Dermis blood vessel endothelial cell (primary cell): ENCODE results near the gene CIRBP. TPM values are rescaled to one million over a fixed set of nuclear protein-coding genes. Genes with fewer than 3 reads are reported as not detected.
A peak's percentile ranks its signal among the peaks of the same experiment; 100 is the strongest.
"Not testable (repeated sequence)": the region's sequence is repeated elsewhere in the genome, so short reads cannot be mapped to it uniquely, and the experiment has no call there.

ENCODE experiments used
- DNase-seq: peaks from one replicate; pipeline ENCODE4 v3.0.0; 2010
- total RNA-seq: library from RNA; depleted of rRNA; stranded (reverse); fragments of >200 nt; gene quantifications from 2 replicates; pipeline ENCODE4 v1.2.3, GENCODE V29; 2014

CIRBP gene
- total RNA-seq, 1 donor from 2014 or later: 192 TPM

DNA sequence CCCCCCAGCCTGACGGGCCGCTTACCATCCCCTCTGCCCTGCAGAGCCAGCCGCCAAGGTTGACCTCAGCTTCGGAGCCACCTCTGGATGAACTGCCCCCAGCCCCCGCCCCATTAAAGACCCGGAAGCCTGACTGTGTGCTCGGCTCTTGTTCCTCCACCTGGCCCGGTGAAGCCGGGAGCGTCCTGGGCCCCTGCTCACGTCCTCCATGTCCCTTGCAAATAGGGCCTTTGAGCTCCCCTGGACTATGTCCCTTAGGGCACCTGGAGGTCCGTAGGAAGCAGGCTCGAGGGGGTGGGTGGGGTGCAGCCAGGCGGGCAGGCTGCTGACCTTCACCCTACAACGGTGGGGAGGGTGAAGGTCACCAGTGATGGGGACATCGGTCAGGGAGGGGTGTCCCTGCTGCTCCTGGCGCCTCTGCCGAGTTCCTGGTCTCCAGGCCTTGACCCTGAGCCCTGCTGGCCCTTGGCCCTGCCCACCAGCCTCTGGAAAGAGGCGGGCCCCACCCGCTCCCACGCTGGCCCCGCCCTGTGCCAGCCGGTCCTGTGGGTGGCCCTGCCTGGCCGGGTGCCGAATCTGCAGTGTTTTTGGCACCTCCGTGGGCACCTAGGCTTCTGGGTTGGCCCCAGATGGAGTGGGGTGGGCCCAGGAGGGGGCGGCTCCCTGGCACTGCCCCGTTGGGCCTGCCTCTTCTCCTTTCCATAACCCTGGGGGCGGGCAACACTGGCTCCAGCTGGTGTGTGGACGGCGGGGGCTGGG lies 24.3 kb upstream of the CIRBP start:
- DNase-seq: no peak

DNA sequence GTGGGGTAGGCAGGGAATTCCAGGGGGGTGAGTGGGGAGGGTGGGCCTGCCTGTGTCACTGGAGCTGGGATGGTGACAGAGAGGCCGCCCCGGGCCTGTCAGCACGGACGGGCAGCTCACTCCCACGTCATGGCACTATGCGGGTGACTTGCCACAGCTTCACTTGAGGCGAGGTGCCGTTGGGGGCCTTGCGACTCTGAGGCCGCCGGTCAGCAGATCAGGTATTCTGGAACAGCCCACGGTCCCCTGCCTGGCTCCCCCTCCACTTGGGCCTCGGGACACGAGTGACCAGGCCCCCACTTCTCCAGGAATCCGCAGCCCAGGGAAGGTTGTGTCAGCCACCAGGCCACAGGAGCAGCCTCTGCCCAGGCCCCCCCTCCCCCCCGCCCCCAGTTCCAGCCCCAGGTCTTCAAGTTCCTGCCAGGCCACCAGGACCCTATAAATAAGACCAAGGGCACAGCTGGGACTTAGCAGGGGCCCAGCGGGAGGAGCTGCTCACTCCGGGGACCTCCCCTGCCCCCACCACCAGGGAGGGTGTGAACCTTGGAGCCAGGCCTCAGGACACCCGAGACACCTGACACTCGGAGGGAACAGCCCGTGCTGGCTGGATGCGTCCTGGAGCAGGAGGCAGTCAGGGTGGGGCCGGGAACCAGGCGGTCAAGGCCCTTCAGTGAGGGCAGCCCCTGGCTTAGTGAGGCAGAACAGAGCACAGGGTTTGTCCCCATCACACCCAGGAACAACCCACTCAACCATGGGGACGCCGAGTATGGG lies 23.5 kb upstream of the CIRBP start:
- DNase-seq: no peak

DNA sequence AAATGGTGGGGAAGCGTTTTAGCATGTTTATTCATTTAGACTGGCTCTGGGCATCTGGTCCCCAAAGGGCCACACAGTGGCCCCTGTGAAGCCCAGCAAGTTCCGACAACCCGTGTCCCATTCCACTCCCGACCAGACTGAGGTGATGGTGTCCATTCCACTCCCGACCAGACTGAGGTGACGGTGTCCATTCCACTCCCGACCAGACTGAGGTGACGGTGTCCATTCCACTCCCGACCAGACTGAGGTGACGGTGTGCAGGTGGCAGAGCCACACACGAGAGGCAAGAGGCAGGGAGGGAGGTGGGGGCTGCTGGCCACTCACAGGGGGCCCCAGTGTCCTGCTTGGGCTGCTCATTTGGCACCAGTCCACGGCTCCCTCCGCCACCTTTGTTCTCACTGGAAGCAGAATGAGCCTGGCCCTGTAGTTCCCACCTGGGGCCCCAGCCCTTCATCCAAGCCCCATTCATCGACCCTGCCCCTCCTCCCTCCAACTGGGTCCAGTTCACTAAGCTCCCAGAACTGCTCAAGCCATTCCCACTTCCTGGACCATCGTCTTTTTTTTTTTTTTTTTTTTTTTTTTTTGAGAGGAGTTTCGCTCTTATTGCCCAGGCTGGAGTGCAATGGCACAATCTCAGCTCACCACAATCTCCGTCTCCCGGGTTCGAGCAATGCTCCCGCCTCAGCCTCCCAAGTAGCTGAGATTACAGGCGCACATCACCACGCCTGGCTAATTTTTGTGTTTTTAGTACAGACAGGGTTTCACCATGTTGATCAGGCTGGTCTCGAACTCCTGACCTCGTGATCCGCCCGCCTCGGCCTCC lies 22.7 kb upstream of the CIRBP start:
- not testable (repeated sequence) for DNase-seq

DNA sequence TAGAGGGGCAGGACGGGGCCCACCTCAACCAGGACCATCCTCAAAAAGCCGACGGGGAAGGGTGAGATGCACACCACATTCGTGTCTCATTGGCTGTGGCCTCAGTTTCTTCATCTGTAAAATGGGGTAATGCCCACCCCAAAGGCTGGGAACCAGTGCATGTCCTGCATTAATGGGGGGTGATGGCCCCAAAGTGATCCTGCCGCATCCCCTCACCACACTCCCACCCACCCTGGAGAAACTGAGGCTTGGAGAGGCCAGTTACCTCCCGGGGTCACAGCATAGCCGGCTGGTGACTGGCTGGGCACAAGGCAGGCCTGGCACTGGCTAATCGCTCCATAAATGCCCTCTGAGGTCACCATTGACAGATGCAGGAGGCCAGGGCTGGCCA lies 21.4 kb upstream of the CIRBP start:
- DNase-seq: no peak

DNA sequence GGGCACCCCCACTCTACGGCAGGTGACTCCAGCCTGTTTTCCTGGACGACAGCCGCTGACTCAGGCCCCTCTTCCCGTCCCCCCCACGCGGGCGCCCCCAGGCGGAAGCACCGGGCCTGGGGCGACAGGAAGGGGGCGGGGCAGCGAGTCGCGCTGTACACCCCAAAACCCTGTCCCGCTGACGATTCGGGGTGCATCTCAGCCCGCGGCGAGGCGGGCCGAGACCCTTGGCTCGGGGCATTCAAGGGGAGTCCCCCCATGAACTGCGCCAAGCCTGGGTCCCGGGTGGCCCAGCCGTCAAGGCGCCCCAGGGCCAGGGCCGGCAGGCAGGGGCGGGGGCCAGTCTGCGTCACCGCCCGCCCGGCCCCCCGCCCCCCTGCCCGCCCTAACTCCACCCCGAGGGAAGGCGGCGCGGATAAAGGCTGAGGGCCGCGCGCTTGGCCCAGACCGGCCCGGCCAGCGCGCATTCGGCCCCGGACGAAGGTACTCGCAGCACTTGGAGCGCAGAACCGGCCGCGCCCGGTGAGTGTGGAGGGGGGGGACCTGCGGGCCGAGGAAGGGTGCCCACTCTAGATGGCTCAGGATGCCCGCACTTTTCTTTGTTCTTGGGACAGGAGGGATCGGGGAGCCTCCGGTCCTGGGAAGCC lies 20.9 kb upstream of the CIRBP start, which contains the start of gene MIDN:
MIDN (plus strand) TSS at position 445 of the 647 bp plus-strand sequence. CDS start 1,714 bp downstream, outside the sequence.
- DNase-seq: peak; percentile 95

DNA sequence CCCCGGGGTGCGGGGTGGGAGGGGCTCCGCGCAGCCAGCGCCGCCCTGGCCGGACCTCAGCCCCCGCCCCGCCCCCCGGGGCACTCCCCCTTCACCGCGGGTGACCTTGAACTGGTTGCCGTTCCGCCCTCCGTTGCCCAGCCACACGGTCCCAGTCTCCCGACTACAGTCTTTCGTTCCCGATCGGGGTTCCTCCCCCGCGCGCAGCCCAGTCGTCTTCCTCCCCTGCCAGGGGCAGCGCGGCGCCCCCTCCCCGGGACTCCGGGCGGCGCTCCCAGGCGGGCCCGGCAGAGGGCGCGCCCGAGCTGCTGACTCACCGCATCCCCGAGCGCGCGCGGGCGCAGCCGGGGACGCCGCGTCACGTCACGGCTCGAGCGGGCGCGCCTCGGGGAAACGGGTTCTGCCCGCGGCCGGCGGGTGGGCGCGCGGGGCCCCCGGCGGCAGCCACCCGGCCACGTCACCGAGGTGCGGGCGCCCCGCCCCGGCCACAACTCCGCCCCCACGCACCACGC lies 20.3 kb upstream of the CIRBP start:
- DNase-seq: peak; percentile 82

DNA sequence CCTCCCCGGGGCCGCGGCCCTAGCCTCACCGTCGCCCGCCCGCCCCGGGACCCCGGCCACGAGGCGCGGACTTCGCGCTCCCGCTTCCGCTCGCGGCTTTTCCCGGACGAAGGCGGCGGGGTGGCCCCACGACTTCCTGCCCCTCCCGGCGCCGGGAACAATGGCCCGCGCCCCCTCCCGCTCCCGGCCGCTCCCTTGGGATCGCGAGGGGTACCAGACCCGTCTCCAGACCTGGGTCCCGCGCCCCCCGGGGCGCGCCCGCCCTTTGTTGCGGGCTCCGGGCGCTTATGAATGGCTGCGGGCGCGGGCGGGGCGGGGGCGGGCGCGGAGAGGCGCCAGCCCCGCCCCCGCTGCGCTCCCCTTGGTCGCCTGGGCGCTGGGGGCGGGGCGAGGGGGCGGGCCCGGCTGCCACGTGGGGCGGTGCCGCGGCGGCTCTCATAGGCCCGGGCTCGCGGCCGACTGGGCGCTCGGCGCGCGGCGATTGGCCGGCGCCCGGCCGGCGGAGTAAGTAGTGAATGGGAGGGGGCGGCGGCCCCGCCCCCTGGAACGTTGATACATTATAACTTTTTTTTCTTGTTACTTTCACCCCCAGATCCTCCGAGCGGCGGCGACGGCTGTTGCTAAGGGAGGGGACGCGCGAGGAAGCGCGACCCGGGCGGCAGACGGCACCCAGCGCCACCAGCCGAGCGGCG lies 19.7 kb upstream of the CIRBP start:
- DNase-seq: peak; percentile 96

DNA sequence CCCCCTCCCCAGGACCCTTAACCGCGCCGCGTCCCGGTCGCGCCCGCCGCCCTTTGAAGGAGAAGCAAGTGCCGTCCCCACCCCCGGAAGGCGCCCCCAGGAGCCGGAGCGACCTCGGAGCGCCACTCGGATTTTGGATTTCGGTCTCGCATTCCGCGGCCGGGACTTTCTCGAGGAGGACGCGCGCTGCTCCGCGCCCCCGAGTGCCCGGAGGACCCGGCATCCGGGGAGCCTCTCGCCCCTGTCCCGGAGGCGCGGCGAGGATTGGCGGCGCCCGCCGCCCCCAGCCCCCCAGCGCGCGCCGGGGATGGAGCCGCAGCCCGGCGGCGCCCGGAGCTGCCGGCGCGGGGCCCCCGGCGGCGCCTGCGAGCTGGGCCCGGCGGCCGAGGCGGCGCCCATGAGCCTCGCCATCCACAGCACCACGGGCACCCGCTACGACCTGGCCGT lies 19.1 kb upstream of the CIRBP start:
- no peak for DNase-seq

DNA sequence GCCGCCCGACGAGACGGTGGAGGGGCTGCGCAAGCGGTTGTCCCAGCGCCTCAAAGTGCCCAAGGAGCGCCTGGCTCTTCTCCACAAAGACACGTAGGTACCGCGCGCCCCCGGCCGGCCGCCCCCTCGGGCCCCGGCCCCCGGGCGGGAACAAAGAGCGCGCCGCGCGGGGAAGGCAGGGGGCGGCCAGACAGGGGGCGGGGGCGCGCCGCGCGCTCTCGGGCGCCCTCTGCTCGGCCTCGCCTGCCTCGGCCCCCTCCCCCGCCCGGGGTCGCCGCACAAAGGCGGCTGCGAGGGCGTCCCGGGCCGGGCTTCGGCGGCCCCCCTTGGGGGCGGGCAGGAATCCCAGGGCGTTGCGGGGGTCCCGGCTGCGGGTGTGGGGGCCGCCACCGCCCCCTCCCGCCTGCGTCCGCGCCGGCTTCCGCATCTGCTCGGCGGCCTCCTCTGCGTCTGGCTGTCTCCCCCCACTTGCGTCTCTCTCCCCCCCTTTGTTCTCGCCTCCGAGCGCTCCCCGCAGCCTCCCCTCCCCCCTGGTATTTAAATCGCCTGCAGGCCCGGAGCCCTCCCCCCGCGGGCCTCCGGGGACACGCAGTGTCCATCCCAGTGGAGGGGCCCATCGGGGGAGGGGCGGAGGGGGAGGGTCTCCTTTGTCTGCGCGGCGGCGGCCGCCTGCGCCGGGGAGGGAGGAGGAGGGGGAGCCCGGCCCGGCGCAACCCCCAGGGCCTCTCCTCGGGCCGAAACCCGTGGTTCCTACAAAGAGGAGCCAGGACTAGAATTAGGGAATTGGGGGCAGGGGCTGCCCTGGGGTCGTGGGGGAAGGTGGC lies 18.5 kb upstream of the CIRBP start:
- DNase-seq: peak; percentile 65

DNA sequence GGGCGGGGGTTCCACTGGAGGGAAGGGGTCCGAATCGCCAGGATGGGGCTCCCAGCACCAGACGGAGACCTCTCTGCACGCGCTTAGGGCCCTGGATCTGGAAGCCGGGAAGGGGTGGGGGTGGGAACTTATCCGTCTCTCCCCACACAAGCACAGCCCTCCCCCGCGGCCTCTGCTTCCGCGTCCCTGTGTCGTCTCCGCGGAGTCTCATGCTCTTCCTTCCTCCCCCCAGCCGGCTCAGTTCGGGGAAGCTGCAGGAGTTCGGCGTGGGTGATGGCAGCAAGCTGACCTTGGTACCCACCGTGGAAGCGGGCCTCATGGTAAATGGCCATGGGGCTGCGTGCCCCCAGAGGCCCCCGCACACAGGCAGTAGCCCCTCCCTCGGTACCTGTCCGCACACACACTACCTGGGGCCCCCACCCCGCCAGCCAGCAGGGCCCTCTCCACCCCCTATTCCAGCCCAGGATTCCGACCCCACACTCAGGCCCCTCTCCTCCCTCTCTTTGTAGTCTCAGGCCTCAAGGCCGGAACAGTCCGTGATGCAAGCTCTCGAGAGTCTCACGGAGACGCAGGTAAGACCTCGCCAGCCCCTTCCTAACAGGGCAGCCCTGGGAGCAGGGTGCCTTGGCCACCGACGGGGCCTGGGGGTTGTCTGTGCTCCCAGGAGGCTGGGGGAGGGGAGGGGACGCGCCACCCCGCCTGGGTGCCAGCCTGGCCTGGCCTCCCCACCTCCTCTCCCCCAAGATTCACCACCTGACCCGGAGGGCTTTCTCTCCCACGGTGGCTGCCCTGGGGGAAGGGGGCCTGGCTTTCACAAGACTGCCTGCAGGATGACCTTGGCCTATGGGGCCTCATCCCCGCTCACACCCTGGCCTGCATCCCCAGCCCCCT lies 17.6 kb upstream of the CIRBP start:
- DNase-seq: peak; percentile 77

DNA sequence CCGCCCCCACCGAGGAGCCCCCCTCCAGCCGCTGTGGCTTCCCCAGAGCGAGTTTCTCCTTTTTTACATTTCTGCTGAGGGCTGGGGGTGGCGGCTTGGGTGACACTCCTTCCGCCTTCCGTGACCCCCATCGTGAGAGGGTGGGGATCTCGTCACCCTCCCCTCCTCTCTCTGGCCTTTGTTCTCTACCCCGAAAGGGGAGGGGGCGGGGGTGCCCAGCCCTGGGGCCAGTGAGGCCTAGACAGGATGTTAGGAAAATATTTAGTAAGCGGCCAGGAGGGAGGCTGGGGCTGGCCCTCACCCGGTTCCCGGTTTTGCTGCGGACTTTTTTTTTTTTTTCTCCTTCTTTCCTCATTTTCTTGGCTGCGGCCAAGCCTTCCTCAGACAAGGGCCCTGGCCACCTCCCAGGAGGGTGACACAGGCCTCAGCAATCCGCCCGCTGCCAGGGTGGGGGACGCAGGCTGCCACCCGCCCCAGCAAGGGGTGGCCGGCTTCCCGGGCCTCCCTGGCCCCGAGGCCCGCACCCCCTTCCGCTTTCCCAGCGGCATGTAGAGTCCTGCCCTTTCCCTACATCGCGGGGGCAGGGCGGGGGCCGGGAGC lies 16.8 kb upstream of the CIRBP start:
- peak; percentile 86 for DNase-seq

DNA sequence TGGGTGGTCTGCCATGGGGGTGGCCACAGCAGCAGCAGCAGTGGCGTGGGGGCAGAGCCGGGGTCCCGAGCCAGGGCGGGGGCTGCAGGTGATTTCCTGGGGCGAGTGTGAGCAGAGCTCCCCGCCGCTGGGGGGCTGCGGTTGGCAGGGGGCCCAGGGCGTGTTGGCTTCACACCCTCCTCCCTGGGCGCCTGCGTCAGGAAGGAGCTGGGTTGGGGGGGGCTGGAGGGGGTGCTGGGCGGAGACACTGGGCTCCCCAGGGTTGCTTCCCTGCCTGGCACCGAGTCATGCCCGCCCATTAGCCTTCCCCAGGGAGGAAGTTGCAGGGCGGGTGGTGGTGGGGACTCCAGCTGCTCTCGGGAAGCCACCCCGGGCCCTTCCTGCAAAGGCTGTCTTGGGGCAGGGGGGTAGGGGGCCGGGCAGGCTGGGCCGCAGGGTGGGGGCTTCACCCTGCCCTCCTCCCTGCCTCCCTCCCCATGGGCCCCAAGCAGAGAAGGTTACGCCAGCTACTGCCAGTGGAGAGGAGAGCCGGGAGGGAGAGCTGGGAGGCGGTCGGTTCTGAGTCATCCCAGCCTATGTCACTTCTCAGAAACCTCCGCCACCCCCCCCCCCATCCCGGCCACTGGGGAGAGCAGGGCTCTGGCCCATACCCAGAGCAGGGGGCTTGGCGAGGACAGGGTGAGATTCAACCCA lies 16.2 kb upstream of the CIRBP start:
- DNase-seq: peak; percentile 89

DNA sequence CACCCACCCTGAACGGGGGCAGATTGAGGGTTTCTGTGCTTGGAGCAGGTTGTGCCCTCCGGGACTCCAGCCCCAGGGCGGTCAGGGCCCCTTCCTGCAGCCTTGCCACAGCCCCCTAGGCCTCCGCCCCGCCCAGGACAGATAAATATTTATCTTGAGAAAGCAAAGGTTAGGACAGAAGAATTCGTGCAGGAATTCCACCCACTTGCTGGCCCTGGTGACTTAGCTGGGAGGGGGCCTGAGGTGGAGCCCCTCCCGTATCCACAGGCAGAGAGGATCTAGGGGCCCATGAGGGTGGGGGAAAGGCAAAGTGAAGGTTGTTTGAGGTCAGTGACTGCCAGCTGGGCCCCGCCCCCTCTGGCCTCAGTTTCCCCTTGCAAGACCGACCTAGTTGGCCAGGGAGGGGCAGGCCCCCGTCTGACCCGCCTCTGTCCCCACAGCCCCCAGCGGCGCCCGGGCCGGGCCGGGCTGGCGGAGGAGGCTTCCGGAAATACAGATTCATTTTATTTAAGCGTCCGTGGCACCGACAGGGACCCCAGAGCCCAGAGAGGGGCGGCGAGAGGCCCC lies 15.5 kb upstream of the CIRBP start:
- no peak for DNase-seq

DNA sequence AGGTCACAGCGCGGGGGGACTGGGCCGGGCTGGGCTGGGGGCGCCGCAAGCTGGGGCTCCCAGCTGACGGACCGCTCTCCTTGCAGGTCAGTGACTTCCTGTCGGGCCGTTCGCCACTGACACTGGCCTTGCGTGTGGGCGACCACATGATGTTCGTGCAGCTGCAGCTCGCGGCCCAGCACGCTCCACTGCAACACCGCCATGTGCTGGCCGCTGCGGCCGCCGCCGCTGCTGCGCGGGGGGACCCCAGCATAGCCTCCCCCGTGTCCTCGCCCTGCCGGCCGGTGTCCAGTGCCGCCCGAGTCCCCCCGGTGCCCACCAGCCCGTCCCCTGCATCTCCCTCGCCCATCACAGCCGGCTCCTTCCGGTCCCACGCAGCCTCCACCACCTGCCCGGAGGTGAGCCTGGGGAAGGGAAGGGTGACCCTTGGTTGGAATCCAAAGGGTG lies 15.0 kb upstream of the CIRBP start:
- no peak for DNase-seq

DNA sequence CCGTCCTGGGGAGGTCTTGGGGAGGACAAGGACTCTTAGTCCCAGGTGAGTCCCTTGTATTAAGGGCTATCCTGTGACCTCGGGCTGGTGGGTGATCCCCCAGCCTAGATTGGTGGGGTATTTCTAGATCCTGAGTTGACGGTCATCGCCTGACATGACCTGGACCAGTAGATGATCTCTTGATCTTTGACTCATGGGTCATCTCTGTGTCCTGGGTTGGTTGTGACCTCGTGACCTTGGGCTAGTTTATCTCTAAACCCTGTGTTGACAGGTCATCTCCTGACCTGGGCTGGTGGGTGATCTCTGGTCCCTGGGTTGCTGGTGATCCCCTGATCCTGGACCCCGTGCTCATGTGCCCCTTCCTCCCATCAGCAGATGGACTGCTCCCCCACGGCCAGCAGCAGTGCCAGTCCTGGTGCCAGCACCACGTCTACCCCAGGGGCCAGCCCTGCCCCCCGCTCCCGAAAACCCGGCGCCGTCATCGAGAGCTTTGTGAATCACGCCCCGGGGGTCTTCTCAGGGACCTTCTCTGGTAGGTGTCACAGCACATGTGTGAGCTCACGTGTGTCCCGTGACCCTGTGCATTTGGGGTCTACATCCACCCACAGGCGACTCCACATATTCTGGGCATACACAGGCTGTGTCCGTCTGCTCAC lies 14.5 kb upstream of the CIRBP start:
- no peak for DNase-seq

DNA sequence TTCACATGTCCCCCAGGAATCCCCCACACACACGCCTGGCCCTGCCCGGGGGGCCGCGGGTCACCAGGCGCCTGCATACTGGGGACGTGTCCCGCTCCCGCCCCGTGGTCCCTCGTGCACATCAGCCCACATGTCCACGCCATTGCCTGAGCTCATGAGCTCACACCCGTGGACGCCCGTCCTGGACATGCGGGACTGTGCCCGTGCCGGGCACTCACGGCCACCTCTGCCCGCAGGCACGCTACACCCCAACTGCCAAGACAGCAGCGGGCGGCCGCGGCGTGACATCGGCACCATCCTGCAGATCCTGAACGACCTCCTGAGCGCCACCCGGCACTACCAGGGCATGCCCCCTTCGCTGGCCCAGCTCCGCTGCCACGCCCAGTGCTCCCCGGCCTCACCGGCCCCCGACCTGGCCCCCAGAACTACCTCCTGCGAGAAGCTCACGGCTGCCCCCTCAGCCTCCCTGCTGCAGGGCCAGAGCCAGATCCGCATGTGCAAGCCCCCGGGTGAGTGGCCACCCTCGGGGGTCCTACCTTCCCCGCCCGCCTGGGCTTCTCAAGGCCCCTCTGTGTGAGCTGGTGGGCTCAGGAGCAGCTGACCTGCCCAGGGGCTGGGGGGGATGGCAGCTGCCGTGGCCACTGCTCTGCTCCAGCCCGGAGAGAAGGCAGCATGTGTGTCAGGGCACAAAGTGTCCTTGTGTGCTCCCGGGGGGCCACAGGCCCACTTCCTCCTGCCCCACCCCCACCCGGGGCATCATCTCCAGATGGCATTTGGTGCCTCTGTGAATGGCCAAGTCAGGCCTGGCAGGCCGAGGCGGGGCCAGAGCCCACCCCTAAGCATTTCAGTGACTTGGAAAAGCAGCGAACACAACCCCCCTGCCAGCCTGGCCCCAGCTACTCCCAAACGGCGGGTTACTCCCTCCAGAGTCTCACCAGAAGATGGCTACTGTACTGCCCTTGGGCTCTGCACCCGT lies 13.7 kb upstream of the CIRBP start:
- DNase-seq: no peak
